Common myeloid progenitor, CD34-positive (primary cell): Measurements from ENCODE around the gene ASMT.

ENCODE experiments used
- CTCF ChIA-PET: fragments of 350-600 bp; sonication (Branson Sonifier 250); formaldehyde crosslinking; loops from one replicate; lab custom pipeline; 2021; ENCODE audit warnings: antibody characterized with exemption; lab: Charles Lee
- POLR2A ChIA-PET: fragments of 350-600 bp; sonication (Branson Sonifier 250); formaldehyde crosslinking; loops from one replicate; lab custom pipeline; 2021; ENCODE audit warnings: antibody characterized with exemption; lab: Charles Lee
- DNase-seq, 3 donors: peaks; one replicate each; pipeline versions ENCODE4 v3.0.0 to v3.0.0-alpha.2; 2013
- H3K27ac ChIP-seq, 2 experiments: 1 replicate in 1 of 2; 2 replicates in 1 of 2; pipeline ENCODE4 v1.7.0; 2013; ENCODE audit warnings: inconsistent platforms in 2 of 2, low read length in 2 of 2, mild to moderate bottlenecking in 2 of 2, low read depth in 1 of 2, moderate library complexity in 1 of 2; ENCODE audit not compliant: severe bottlenecking in 2 of 2, insufficient read depth in 1 of 2, poor library complexity in 1 of 2
- H3K27me3 ChIP-seq, 5 experiments: replicated peaks in 2 of 5; 1 replicate in 3 of 5; 2 replicates in 2 of 5; pipeline versions ENCODE4 v1.6.1 to v1.7.0; 2013; ENCODE audit warnings: low read length in 4 of 5, mild to moderate bottlenecking in 2 of 5, moderate library complexity in 2 of 5, inconsistent platforms in 1 of 5; ENCODE audit not compliant: insufficient read depth in 5 of 5, control insufficient read depth in 4 of 5
- H3K36me3 ChIP-seq, 4 experiments: 1 replicate in 2 of 4; 2 replicates in 2 of 4; pipeline versions ENCODE4 v1.6.1 to v1.7.0; 2013; ENCODE audit warnings: low read length in 3 of 4, control low read depth in 1 of 4, mild to moderate bottlenecking in 1 of 4; ENCODE audit not compliant: control insufficient read depth in 4 of 4, insufficient read depth in 4 of 4
- H3K4me1 ChIP-seq, 4 experiments: 1 replicate in 3 of 4; 2 replicates in 1 of 4; pipeline versions ENCODE4 v1.6.1 to v1.7.1; 2013; ENCODE audit warnings: low read length in 3 of 4, mild to moderate bottlenecking in 3 of 4, control low read depth in 1 of 4, inconsistent platforms in 1 of 4, moderate library complexity in 1 of 4; ENCODE audit not compliant: control insufficient read depth in 4 of 4, insufficient read depth in 4 of 4; ENCODE audit errors: control extremely low read depth in 1 of 4
- H3K4me3 ChIP-seq, 7 experiments: 1 replicate in 4 of 7; 2 replicates in 3 of 7; pipeline versions ENCODE4 v1.5.1 to v1.7.0; 2013; ENCODE audit warnings: mild to moderate bottlenecking in 7 of 7, low read length in 6 of 7, moderate library complexity in 6 of 7, inconsistent platforms in 2 of 7, low read depth in 2 of 7, control low read depth in 1 of 7; ENCODE audit not compliant: insufficient read depth in 4 of 7, control insufficient read depth in 1 of 7; ENCODE audit errors: extremely low read depth in 1 of 7
- H3K9me3 ChIP-seq, 5 experiments: 1 replicate in 4 of 5; 2 replicates in 1 of 5; pipeline versions ENCODE4 v1.6.1 to v1.7.1; 2013; ENCODE audit warnings: low read length in 4 of 5, mild to moderate bottlenecking in 2 of 5, inconsistent platforms in 1 of 5, low read depth in 1 of 5, moderate library complexity in 1 of 5; ENCODE audit not compliant: control insufficient read depth in 4 of 5, insufficient read depth in 2 of 5; ENCODE audit errors: control extremely low read depth in 1 of 5
- WGBS: methylation state at CpG from one replicate; pipeline ENCODE4 v1.1.5; 2013; ENCODE audit not compliant: insufficient coverage; 5-methylcytosine and 5-hydroxymethylcytosine counted together

Gene ASMT

DNA sequence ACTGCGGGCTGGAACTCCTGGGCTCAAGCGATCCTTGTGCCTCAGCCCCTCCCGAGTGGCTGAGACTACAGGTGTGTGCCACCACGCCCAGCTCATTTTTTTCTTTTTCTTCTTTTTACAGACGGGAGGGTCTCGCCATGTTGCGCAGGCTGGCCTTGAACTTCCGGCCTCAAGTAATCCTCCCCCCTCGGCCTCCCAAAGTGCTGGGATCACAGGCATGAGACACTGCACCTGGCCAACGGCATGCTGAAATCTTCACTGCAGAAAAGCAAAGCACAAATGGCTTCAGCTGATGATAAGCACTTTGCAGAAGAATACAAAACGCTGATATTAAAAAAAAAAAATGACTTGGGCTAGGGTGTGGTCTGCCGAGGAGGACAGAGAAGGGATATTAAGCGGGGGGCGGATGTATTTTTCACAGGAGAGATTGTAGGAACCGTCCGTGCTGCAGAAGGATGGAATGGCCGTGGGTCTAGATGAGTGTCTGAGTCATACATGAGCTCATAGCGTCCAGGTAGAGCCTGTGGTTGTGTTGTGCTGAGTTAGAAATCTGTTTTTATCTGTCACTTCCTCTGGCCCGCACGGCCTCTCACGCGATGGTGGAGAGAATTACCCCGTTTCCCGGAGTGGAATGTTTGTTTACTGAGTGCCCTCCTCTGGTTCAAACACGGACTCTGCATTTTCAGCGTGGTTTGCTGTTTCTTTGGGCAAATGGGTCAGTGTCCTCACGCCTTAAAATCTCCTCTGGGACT, 32.0 kb upstream of the ASMT start:
- Histone ChIP-seq H3K27me3 (no peaks in the 10 kb centered on the region), H3K9me3 (no peaks in the 10 kb centered on the region), H3K4me1 (peaks cover 2 to 14% (median 7%) of the 10 kb centered on the region in 4 experiments), H3K36me3 (peaks cover 0 to 3% (median 0%) of the 10 kb centered on the region in 4 experiments), H3K4me3 (no peak overlapping the region), H3K27ac (no peak overlapping the region)
- DNase-seq: peak in 2 of 3 donors; percentile 39 to 64
- ChIA-PET CTCF (no interaction called here), POLR2A (no interaction called here)
- WGBS: 65% methylated on average over 22 of the region's 27 CpGs

DNA sequence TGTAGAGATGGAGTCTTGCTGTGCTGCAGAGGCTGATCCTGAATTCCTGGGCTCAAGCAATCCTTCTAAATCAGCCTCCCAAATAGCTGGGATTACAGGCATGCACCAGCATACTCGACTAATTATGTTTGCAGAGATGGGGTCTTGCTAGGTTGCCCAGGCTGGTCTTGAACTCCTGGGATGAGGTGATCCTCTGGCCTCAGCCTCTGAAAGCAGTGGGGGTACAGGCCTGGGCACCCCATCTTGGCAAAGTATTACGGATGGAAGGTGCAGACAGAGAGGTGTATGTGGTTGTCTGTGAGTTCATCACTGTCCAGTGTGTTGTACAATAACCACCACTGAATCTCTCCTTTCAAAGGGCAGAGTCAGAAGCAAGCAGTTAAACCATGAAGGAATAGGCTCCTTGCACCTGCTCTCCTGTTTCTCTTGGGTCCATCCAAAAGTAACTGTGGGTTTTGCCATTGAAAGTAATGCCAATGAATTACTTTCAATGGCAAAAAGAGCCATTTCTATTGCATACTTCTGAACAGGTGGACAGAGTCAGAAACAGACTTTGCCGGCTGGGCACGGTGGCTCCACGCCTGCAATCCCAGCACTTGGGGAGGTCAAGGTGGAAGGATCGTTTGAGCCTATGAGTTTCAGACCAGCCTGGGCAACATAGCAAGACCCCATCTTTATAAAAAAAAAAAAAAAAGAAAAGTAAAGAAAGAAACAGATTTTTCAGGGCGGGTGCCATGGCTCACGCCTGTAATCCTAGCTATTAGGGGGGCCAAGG, 30.4 kb upstream of the ASMT start:
- ChIA-PET CTCF (no interaction called here), POLR2A (no interaction called here)
- DNase-seq: no peak
- Histone ChIP-seq H3K9me3 (no peaks in the 10 kb centered on the region), H3K4me3 (no peak overlapping the region), H3K4me1 (peaks cover 2 to 7% (median 3%) of the 10 kb centered on the region in 4 experiments), H3K27me3 (no peaks in the 10 kb centered on the region), H3K36me3 (peaks cover 0 to 3% (median 0%) of the 10 kb centered on the region in 4 experiments), H3K27ac (no peak overlapping the region)
- no CpG with 5 or more reads among the region's 8 CpGs for WGBS

DNA sequence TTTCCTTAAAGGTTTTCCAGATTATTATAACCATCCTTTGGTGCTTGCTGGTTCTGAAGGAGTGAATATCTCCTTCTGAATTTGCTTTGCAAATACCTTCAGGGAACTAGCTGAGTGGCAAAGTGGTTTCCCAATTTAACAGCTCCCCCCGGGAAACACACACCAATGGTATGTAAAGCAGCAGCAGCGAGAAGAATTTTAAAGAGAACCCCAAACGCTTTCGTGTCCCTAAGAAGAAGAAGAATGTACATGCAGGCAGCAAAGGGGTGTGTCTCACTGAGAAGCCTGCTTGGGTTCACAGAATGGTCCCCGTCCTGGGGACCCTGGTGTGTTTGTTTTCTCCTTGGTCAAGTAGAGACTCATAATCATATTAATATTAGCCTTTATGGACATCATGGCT, 27.7 kb upstream of the ASMT start:
- peak overlapping the region in 1 of 2 experiments; percentile 29 for H3K27ac ChIP-seq
- no peaks in the 10 kb centered on the region for H3K27me3 ChIP-seq
- DNase-seq: no peak

DNA sequence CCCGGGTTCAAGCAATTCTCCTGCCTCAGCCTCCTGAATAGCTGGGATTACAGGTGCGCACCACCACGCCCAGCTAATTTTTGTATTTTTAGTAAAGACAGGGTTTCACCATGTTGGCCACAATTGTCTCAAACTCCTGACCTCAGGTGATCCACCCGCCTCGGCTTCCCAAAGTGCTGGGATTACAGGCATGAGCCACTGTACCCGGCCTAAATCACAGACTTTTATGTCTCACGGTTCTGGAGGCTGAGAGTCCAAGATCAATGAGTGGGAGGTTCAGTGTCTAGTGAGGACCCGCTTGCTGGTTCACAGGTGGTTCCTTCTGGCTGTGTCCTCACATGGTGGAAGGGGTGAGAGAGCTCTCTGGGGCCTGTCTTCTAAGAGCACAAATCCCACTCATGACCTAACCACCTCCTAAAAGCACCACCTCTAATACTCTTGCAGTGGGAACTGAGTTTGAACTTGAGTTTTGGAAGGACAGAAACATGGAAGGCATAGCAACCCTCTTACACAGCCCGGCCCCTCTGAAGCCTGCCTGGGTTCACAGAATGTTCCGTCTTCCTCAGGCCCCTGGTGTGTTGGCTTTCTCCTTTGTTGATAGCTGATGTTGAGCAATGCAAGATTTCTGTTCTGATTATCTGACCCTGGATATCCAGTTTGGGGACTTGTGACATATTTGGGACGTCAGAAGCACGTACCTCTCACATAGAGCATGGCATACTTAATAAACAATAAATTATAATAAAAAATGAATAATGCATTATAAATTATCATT, 25.3 kb upstream of the ASMT start:
- Histone ChIP-seq H3K36me3 (peaks cover 4 to 17% (median 8%) of the 10 kb centered on the region in 4 experiments), H3K27ac (no peak overlapping the region), H3K4me3 (no peak overlapping the region), H3K27me3 (no peaks in the 10 kb centered on the region), H3K4me1 (peaks cover 2 to 30% (median 22%) of the 10 kb centered on the region in 4 experiments), H3K9me3 (no peaks in the 10 kb centered on the region)
- 97% methylated on average over 5 of the region's 12 CpGs for WGBS
- POLR2A ChIA-PET: no interaction called here
- peak in 1 of 3 donors; percentile 42 for DNase-seq
- CTCF ChIA-PET: no interaction called here

More for the DNA sequence above, 27.7 kb upstream of the ASMT start:
- Histone ChIP-seq H3K4me1 (peaks cover 2 to 14% (median 5%) of the 10 kb centered on the region in 4 experiments), H3K9me3 (no peaks in the 10 kb centered on the region), H3K4me3 (no peak overlapping the region), H3K36me3 (peaks cover 0 to 3% (median 0%) of the 10 kb centered on the region in 4 experiments)
- CTCF ChIA-PET: no interaction called here
- POLR2A ChIA-PET: no interaction called here
- WGBS: 68% methylated on average over 3 of the region's 5 CpGs

DNA sequence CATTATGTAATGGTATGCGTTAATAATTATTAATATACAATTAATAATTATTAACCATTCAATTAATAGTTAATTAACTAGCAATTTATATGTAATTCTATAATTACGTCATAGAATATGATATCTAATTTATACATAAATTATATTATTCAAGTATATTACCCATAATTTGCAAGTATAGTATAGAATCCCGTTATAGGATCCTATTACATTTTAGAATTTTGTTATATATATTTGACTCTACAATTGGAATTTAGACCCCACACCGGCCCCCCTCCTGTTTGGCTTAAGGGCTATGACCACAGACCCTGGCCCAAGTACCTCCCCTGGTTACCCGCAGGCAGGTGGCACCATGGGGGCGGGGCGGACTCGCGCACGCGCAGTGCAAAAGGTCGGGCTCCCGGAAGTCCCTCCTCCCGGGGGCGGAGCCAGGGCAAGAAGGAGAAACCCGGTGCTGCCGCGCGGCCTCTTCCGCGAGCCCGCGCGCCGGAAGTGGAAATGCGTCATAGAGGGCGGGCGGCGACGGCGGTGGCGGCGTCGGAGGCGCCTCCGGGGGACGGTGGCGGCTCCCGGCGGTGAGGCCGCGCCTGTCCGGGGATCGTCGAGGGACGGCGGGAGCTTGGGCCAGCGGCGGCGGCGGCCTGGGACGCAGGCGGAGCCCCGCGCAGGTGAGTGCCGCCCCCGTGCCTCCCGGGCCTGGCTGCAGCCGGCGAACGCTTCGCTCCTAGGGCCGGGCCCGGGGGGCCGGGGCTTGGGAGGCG, 23.6 kb upstream of the ASMT start, which contains the start of gene AKAP17A:
Gene AKAP17A (plus strand): TSS at position 503 of the 761 bp plus-strand sequence. CDS start 1,859 bp downstream, outside the sequence.
- Histone ChIP-seq H3K27ac (peak within 1 kb of the TSS; percentile 95 to 97), H3K4me1 (peaks cover 2 to 30% (median 22%) of the 10 kb centered on the region in 4 experiments), H3K36me3 (peaks cover 8 to 34% (median 24%) of the 10 kb centered on the region in 4 experiments), H3K4me3 (peak within 1 kb of the TSS; percentile 76 to 97 (median 86)), H3K9me3 (no peaks in the 10 kb centered on the region), H3K27me3 (no peaks in the 10 kb centered on the region)
- DNase-seq: peak; percentile 93 to 97 (median 96)
- CTCF ChIA-PET: no interaction called here
- WGBS: under 1% methylated on average over 36 of the region's 66 CpGs
- POLR2A ChIA-PET: no interaction called here

DNA sequence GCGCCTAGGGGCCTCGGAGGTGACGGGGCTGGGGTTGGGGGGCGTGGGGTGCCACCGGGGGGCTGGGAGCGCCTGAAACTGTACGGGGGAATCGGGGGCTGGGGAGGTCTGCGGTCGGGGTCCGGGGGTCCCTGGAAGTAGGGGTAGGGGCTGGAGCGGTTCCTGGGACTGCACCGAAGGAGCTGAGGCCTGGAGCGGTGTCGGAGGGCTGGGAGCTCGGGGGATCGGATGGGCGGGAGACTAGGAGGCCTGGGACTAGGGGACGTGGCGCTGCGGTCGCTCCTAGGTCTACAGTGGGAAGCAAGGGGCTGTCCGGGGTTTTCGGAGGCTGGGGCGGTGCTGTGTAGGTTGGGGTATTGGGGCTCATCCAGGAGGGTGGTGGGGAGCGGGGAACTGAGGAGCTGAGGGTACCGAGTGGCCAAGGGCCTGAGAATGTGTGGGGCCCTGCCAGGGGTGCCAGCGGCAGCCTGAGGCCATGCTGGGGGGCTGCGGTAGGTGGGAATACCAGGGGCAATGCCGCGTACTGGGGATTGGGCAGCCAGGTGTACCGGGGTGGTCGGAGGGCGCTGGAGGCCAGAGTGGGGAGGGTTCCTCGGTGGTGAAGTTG, 22.9 kb upstream of the ASMT start:
- WGBS: 0% methylated on average over 16 of the region's 35 CpGs
- CTCF ChIA-PET: no interaction called here

More for the DNA sequence above, 22.9 kb upstream of the ASMT start:
- DNase-seq: no peak
- Histone ChIP-seq H3K4me1 (peaks cover 0 to 28% (median 21%) of the 10 kb centered on the region in 4 experiments), H3K4me3 (peak overlapping the region; percentile 76 to 97 (median 86)), H3K36me3 (peaks cover 8 to 37% (median 29%) of the 10 kb centered on the region in 4 experiments), H3K27ac (peak overlapping the region; percentile 95 to 97), H3K27me3 (no peaks in the 10 kb centered on the region), H3K9me3 (no peaks in the 10 kb centered on the region)
- POLR2A ChIA-PET: no interaction called here
